B cell (primary cell): ENCODE data around the gene IL4R. TPM values are rescaled to one million over a fixed set of nuclear protein-coding genes. Genes with fewer than 3 reads are reported as not detected.

Source experiments
- ATAC-seq: fragments of 200-7000 bp; cut with Tn5 transposase; one replicate; pipeline ENCODE4 v1.10.0; 2021; ENCODE audit warnings: low read depth, mild to moderate bottlenecking, moderate number of reproducible peaks, moderate library complexity
- CTCF ChIA-PET: fragments of 350-600 bp; sonication (Branson Sonifier 250); formaldehyde crosslinking; loops from one replicate; lab custom pipeline; 2021; ENCODE audit warnings: antibody characterized with exemption, inconsistent platforms; lab: Charles Lee
- POLR2A ChIA-PET: fragments of 350-600 bp; sonication (Branson Sonifier 250); formaldehyde crosslinking; loops from one replicate; lab custom pipeline; 2021; ENCODE audit warnings: antibody characterized with exemption; lab: Charles Lee
- DNase-seq: peaks from one replicate; pipeline ENCODE4 v3.0.0; 2013
- H2AFZ ChIP-seq: 2 replicates; pipeline ENCODE4 v1.6.1; 2012; ENCODE audit warnings: mild to moderate bottlenecking, low read depth, low read length; ENCODE audit not compliant: insufficient read depth, poor library complexity, severe bottlenecking
- H3K27ac ChIP-seq, 2 donors: 1 replicate in 1 of 2; 2 replicates in 1 of 2; pipeline ENCODE4 v1.5.1; 2012 to 2013; ENCODE audit warnings: low read length in 2 of 2, mild to moderate bottlenecking in 2 of 2, moderate library complexity in 1 of 2
- H3K27me3 ChIP-seq, 4 experiments: fragments of 200-600 bp in 1 of 4; sonication (generic) in 1 of 4; replicated peaks in 1 of 4; 1 replicate in 2 of 4; 2 replicates in 2 of 4; pipeline versions ENCODE4 v1.6.1 to v1.7.0; 2013 to 2016; ENCODE audit warnings: low read length in 3 of 4, mild to moderate bottlenecking in 2 of 4, mixed read lengths in 1 of 4, moderate library complexity in 1 of 4; ENCODE audit not compliant: insufficient read depth in 4 of 4, control insufficient read depth in 3 of 4; ENCODE audit errors: control extremely low read depth in 1 of 4
- H3K36me3 ChIP-seq, 2 experiments: replicated peaks in 1 of 2; 1 replicate in 1 of 2; 2 replicates in 1 of 2; pipeline versions ENCODE4 v1.6.1 to v1.7.1; 2013; ENCODE audit warnings: low read length in 1 of 2; ENCODE audit not compliant: insufficient read depth in 2 of 2, control insufficient read depth in 1 of 2; ENCODE audit errors: control extremely low read depth in 1 of 2, extremely low read depth in 1 of 2
- H3K4me1 ChIP-seq, 2 donors: fragments of 200-600 bp in 1 of 2; sonication (generic) in 1 of 2; 1 replicate in 1 of 2; 2 replicates in 1 of 2; pipeline versions ENCODE4 v1.5.1 to v1.6.1; 2013 to 2017; ENCODE audit warnings: low read length in 2 of 2; ENCODE audit not compliant: control insufficient read depth in 2 of 2, insufficient read depth in 2 of 2
- H3K4me2 ChIP-seq: replicated peaks from 2 replicates; pipeline ENCODE3; 2012; ENCODE audit warnings: mild to moderate bottlenecking, low read depth, low read length; ENCODE audit not compliant: poor library complexity, severe bottlenecking
- H3K4me3 ChIP-seq, 5 experiments: fragments of 200-600 bp in 1 of 5; sonication (generic) in 1 of 5; 1 replicate in 3 of 5; 2 replicates in 2 of 5; pipeline versions ENCODE4 v1.5.1 to v1.7.0; 2011 to 2016; ENCODE audit warnings: low read length in 4 of 5, mild to moderate bottlenecking in 4 of 5, low read depth in 2 of 5, control low read depth in 1 of 5, moderate library complexity in 1 of 5; ENCODE audit not compliant: insufficient read depth in 1 of 5; ENCODE audit errors: control extremely low read depth in 1 of 5, extremely low read depth in 1 of 5
- H3K79me2 ChIP-seq: fragments of 200-600 bp; sonication (generic); one replicate; pipeline ENCODE4 v1.6.0; 2016; ENCODE audit warnings: low read length; ENCODE audit not compliant: control insufficient read depth, insufficient read depth
- H3K9ac ChIP-seq: fragments of 200-600 bp; sonication (generic); 2 replicates; pipeline ENCODE4 v1.6.1; 2017; ENCODE audit warnings: mild to moderate bottlenecking, low read length, moderate library complexity
- H3K9me3 ChIP-seq, 3 donors: one replicate each; pipeline versions ENCODE4 v1.6.1 to v1.7.1; 2013; ENCODE audit warnings: low read length in 2 of 3; ENCODE audit not compliant: control insufficient read depth in 2 of 3, insufficient read depth in 1 of 3; ENCODE audit errors: control extremely low read depth in 1 of 3
- H4K20me1 ChIP-seq: 2 replicates; pipeline ENCODE4 v1.6.0; 2012; ENCODE audit warnings: mild to moderate bottlenecking, low read length; ENCODE audit not compliant: insufficient read depth, control insufficient read depth, poor library complexity, severe bottlenecking
- H3K27ac Mint-ChIP-seq: one replicate; pipeline ENCODE4 v1.8.0; 2021; ENCODE audit warnings: mixed read lengths
- H3K27me3 Mint-ChIP-seq: one replicate; pipeline ENCODE4 v1.8.0; 2021; ENCODE audit warnings: mixed read lengths
- H3K4me1 Mint-ChIP-seq: one replicate; pipeline ENCODE4 v1.8.0; 2021; ENCODE audit warnings: mixed read lengths
- H3K4me3 Mint-ChIP-seq: one replicate; pipeline ENCODE4 v1.8.0; 2021; ENCODE audit warnings: mixed read lengths
- H3K9me3 Mint-ChIP-seq: one replicate; pipeline ENCODE4 v1.8.0; 2022; ENCODE audit warnings: mixed read lengths; ENCODE audit not compliant: insufficient read depth
- CTCF ChIP-seq: fragments of 200-600 bp; IDR thresholded peaks from one replicate; pipeline ENCODE4 v1.8.0; 2022; ENCODE audit warnings: antibody characterized with exemption, mild to moderate bottlenecking
- EZH2 ChIP-seq: IDR thresholded peaks from 2 replicates; pipeline ENCODE4 v1.6.1; 2012; ENCODE audit warnings: borderline replicate concordance, low read depth, mild to moderate bottlenecking, moderate library complexity, low read length; ENCODE audit not compliant: insufficient read depth, poor library complexity, severe bottlenecking
- WGBS: methylation state at CpG from one replicate; pipeline ENCODE4 v1.1.5; 2013; ENCODE audit warnings: missing lambda C conversion rate; ENCODE audit not compliant: insufficient coverage; 5-methylcytosine and 5-hydroxymethylcytosine counted together
- intact Hi-C: fragments of 100-400 bp; cut with micrococcal nuclease; formaldehyde crosslinking; loops from one replicate; pipeline ENCODE4 v1.10.0; 2022
- polyA plus RNA-seq: library from polyadenylated mRNA; depleted of rRNA; stranded (reverse); fragments of >200 nt; gene quantifications from 2 replicates; pipeline ENCODE4 v1.2.3, GENCODE V29; 2012
- total RNA-seq, 2 donors: library from RNA; stranded (reverse); fragments of 120-200 nt in 1 of 2; gene quantifications; 1 replicate in 1 of 2; 2 replicates in 1 of 2; pipeline versions ENCODE4 v1.2.3 to v1.2.4, GENCODE V29; 2013 to 2022

The IL4R gene
- total and polyA plus RNA-seq, 2 donors (not counting 1 experiment from before 2014, with no cell fraction given) = 311 to 966 TPM

- ChIA-PET CTCF (no interaction called here), POLR2A (no interaction called here)
- Histone ChIP-seq H3K9ac (no peak overlapping the region), H3K79me2 (no peaks in the 10 kb centered on the region), H3K27ac (no peak overlapping the region), H3K27me3 (no peaks in the 10 kb centered on the region), H3K4me2 (no peak overlapping the region), H3K9me3 (no peaks in the 10 kb centered on the region), H3K4me3 (no peak overlapping the region), H3K36me3 (no peaks in the 10 kb centered on the region), H2AFZ (no peak overlapping the region), H3K4me1 (peaks cover 39 to 41% of the 10 kb centered on the region in 2 donors), H4K20me1 (no peaks in the 10 kb centered on the region)
- no CpG with 5 or more reads among the region's 5 CpGs for WGBS
- Mint-ChIP-seq H3K4me1 (peaks cover 45% of the 10 kb centered on the region), H3K4me3 (no peak overlapping the region), H3K9me3 (no peaks in the 10 kb centered on the region), H3K27me3 (no peaks in the 10 kb centered on the region), H3K27ac (no peak overlapping the region)
- no peak for DNase-seq
- intact Hi-C loops = no loop called here
- no peak for ATAC-seq
- TF ChIP-seq EZH2 = no peak
- no peak for TF ChIP-seq CTCF
These were observed 20.4 kb upstream of the IL4R start for GRCh38 chr16:27293343-27293742.

GRCh38 chr16:27298132-27298531 is 15.6 kb upstream of the IL4R start:
- ATAC-seq (peak; percentile 25), DNase-seq (peak; percentile 35)
- Histone ChIP-seq H3K79me2 (peaks cover 3% of the 10 kb centered on the region), H3K9me3 (peaks cover 0 to 4% (median 0%) of the 10 kb centered on the region in 3 donors), H3K4me1 (peaks cover 78 to 79% of the 10 kb centered on the region in 2 donors), H3K4me2 (peak overlapping the region; percentile 65), H3K27me3 (no peaks in the 10 kb centered on the region), H3K9ac (peak overlapping the region; percentile 30), H2AFZ (peak overlapping the region; percentile 18), H3K4me3 (peak overlapping the region in 2 of 5 experiments; percentile 1 to 16), H3K27ac (peak overlapping the region; percentile 67 to 74), H3K36me3 (no peaks in the 10 kb centered on the region), H4K20me1 (no peaks in the 10 kb centered on the region)
- no peak for TF ChIP-seq EZH2
- no peak for TF ChIP-seq CTCF
- peak overlapping the region; percentile 20 for H3K4me3 Mint-ChIP-seq
- WGBS = no CpG with 5 or more reads among the region's 5 CpGs
- H3K9me3 Mint-ChIP-seq = no peaks in the 10 kb centered on the region
- CTCF ChIA-PET = interaction anchor here (1.0 to 2.9 kb wide), 4 partner anchors 64 to 119 kb away, joined by 3 to 17 read pairs (median 4); no protein-coding TSS in a partner anchor
- H3K27me3 Mint-ChIP-seq = peaks cover 3% of the 10 kb centered on the region
- POLR2A ChIA-PET = interaction anchor here (0.6 to 1.4 kb wide), 2 partner anchors 16 to 123 kb away, joined by 3 to 5 read pairs; no protein-coding TSS in a partner anchor
- intact Hi-C loops = no loop called here
- peak overlapping the region; percentile 88 for H3K27ac Mint-ChIP-seq
- peaks cover 67% of the 10 kb centered on the region for H3K4me1 Mint-ChIP-seq
